ENCODE measurements around the gene RPSA. TPM values are rescaled to one million over a fixed set of nuclear protein-coding genes. Genes with fewer than 3 reads are reported as not detected.

RPSA gene
- total RNA-seq, 2 experiments from 2014 or later, result 1,930 to 1,974 TPM

DNA sequence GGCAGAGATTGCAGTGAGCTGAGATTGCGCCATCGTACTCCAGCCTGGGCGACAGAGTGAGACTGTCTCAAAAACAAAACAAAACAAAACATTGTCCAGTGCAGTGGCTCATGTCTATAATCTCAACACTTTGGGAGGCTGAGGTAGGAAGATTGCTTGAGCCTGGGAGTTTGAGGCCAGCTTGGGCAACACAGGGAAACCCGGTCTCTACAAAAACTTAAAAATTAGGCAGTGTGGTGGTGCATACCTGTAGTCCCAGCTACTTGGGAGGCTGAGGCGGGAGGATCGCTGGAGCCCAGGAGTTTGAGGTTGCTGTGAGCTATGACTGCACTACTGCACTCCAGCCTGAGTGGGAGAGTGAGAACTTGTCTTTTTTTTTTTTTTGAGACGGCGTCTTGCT lies 33.8 kb downstream of the RPSA start:
- ChIA-PET CTCF (no interaction called here), POLR2A (no interaction called here)
- no peaks in the 10 kb centered on the region for H3K9me3 Mint-ChIP-seq
- no peak overlapping the region for H3K27ac ChIP-seq (ENCODE audit: low read depth in 1 of 2, low read length in 2 of 2)
- no peaks in the 10 kb centered on the region for H3K4me1 Mint-ChIP-seq (ENCODE audit: low read depth)
- no peak overlapping the region for H3K4me3 Mint-ChIP-seq
- no peaks in the 10 kb centered on the region for H3K9me3 ChIP-seq (ENCODE audit: control insufficient read depth in 1 of 2, insufficient read depth in 1 of 2, low read length in 2 of 2)
- no peaks in the 10 kb centered on the region for H3K27me3 Mint-ChIP-seq
- H3K36me3 ChIP-seq (ENCODE audit: insufficient read depth, low read length), result no peaks in the 10 kb centered on the region
- no peaks in the 10 kb centered on the region for H3K4me1 ChIP-seq (ENCODE audit: insufficient read depth, low read length)
- no peak overlapping the region for H3K27ac Mint-ChIP-seq
- no peaks in the 10 kb centered on the region for H3K36me3 Mint-ChIP-seq (ENCODE audit: low read depth)
- intact Hi-C loops (cut with DNase I, micrococcal nuclease), result loop anchor here in 1 of 2 experiments (10.0 kb wide), 1 partner anchor 734 kb away; no protein-coding TSS in a partner anchor
- TF ChIP-seq, protein P1, sequence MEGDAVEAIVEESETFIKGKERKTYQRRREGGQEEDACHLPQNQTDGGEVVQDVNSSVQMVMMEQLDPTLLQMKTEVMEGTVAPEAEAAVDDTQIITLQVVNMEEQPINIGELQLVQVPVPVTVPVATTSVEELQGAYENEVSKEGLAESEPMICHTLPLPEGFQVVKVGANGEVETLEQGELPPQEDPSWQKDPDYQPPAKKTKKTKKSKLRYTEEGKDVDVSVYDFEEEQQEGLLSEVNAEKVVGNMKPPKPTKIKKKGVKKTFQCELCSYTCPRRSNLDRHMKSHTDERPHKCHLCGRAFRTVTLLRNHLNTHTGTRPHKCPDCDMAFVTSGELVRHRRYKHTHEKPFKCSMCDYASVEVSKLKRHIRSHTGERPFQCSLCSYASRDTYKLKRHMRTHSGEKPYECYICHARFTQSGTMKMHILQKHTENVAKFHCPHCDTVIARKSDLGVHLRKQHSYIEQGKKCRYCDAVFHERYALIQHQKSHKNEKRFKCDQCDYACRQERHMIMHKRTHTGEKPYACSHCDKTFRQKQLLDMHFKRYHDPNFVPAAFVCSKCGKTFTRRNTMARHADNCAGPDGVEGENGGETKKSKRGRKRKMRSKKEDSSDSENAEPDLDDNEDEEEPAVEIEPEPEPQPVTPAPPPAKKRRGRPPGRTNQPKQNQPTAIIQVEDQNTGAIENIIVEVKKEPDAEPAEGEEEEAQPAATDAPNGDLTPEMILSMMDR (IDR thresholded peaks at IDR 0.05), result no peak
- no peak for ATAC-seq (ENCODE audit: poor library complexity)
- no peaks in the 10 kb centered on the region for H3K27me3 ChIP-seq (ENCODE audit: control insufficient read depth in 1 of 2, insufficient read depth in 2 of 2, low read length in 2 of 2)
- H3K4me3 ChIP-seq (ENCODE audit: low read length), result no peak overlapping the region
- DNase-seq, result no peak

DNA sequence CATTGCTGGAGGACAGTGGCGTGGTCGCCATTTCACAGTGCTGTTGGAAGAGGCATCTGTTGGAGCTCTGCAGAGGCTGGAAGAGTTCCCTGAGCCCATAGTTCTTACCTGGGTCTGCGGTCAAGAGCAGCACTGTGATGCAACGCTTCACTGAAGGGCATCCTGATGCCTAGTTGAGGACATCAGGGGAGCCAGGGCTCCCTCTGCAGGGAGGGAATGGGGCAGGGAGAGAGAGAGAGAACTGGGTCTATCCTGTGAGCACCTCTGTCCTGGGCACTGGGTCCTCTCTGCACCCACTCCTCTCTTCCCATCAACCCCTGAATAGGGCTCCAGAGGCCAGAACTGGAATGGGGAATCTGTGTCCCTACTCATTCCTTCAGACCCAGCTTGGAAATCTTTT lies 37.0 kb downstream of the RPSA start:
- CTCF ChIA-PET, result no interaction called here
- H3K4me1 ChIP-seq (ENCODE audit: insufficient read depth, low read length), result peaks cover 2% of the 10 kb centered on the region
- intact Hi-C loops (cut with DNase I, micrococcal nuclease), result loop anchor here in 1 of 2 experiments (10.0 kb wide), 1 partner anchor 731 kb away; no protein-coding TSS in a partner anchor

DNA sequence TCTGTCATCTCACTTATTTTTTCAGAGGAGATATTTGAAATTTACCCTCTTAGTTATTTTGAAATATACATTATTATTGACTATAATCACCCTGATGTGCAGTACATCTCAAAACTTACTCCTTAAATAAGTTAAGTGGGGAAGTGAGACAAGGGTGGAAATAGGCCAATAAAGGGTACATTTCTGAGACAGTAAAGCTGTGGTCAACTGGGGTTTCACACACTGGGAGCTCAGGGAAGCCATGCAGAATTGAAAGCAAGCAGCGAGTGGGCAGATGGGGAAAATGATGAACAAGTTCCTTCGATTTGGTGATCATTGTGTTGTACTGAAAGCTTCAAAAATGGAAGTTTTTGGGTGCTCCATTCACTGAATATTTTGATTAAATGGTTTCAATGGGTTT lies 39.4 kb downstream of the RPSA start:
- H3K27ac ChIP-seq (ENCODE audit: low read depth in 1 of 2, low read length in 2 of 2), result no peak overlapping the region
- no peaks in the 10 kb centered on the region for H3K9me3 Mint-ChIP-seq
- H3K27me3 Mint-ChIP-seq, result no peaks in the 10 kb centered on the region
- peaks cover 2% of the 10 kb centered on the region for H3K4me1 ChIP-seq (ENCODE audit: insufficient read depth, low read length)
- ChIA-PET CTCF (interaction anchor here (1.3 to 1.7 kb wide), 2 partner anchors 39 to 61 kb away, joined by 3 to 5 read pairs; partner anchors contain the start of gene RPSA), POLR2A (interaction anchor here (0.7 to 1.2 kb wide), 2 partner anchors 39 to 47 kb away, joined by 3 read pairs; partner anchors contain the start of gene RPSA)
- no peaks in the 10 kb centered on the region for H3K36me3 Mint-ChIP-seq (ENCODE audit: low read depth)
- H3K36me3 ChIP-seq (ENCODE audit: insufficient read depth, low read length), result no peaks in the 10 kb centered on the region
- no peak overlapping the region for H3K4me3 Mint-ChIP-seq
- no peak for ATAC-seq (ENCODE audit: poor library complexity)
- H3K27me3 ChIP-seq (ENCODE audit: control insufficient read depth in 1 of 2, insufficient read depth in 2 of 2, low read length in 2 of 2), result no peaks in the 10 kb centered on the region
- no peak overlapping the region for H3K4me3 ChIP-seq (ENCODE audit: low read length)
- no peaks in the 10 kb centered on the region for H3K4me1 Mint-ChIP-seq (ENCODE audit: low read depth)
- H3K9me3 ChIP-seq (ENCODE audit: control insufficient read depth in 1 of 2, insufficient read depth in 1 of 2, low read length in 2 of 2), result no peaks in the 10 kb centered on the region
- no peak for DNase-seq
- intact Hi-C loops (cut with DNase I, micrococcal nuclease), result loop anchor here (5.0 to 10.0 kb wide), 3 partner anchors 39 to 729 kb away; partner anchors contain the start of gene RPSA (in 1 of the 2)
- TF ChIP-seq, protein P1 (IDR thresholded peaks at IDR 0.05), result no peak
- no peak overlapping the region for H3K27ac Mint-ChIP-seq

More for the DNA sequence above, 37.0 kb downstream of the RPSA start:
- no peaks in the 10 kb centered on the region for H3K27me3 Mint-ChIP-seq
- ATAC-seq (ENCODE audit: poor library complexity), result no peak
- no peaks in the 10 kb centered on the region for H3K36me3 Mint-ChIP-seq (ENCODE audit: low read depth)
- TF ChIP-seq, protein P1 (IDR thresholded peaks at IDR 0.05), result no peak
- no peak overlapping the region for H3K27ac Mint-ChIP-seq
- H3K9me3 ChIP-seq (ENCODE audit: control insufficient read depth in 1 of 2, insufficient read depth in 1 of 2, low read length in 2 of 2), result no peaks in the 10 kb centered on the region
- DNase-seq, result no peak
- POLR2A ChIA-PET, result no interaction called here
- H3K4me3 Mint-ChIP-seq, result no peak overlapping the region
- H3K27me3 ChIP-seq (ENCODE audit: control insufficient read depth in 1 of 2, insufficient read depth in 2 of 2, low read length in 2 of 2), result no peaks in the 10 kb centered on the region
- H3K4me1 Mint-ChIP-seq (ENCODE audit: low read depth), result no peaks in the 10 kb centered on the region
- no peak overlapping the region for H3K27ac ChIP-seq (ENCODE audit: low read depth in 1 of 2, low read length in 2 of 2)
- H3K9me3 Mint-ChIP-seq, result no peaks in the 10 kb centered on the region
- no peak overlapping the region for H3K4me3 ChIP-seq (ENCODE audit: low read length)
- H3K36me3 ChIP-seq (ENCODE audit: insufficient read depth, low read length), result no peaks in the 10 kb centered on the region

Data from CD4-positive, alpha-beta T cell (primary cell).